HG02973 (cell line): Measurements from ENCODE around the gene TXN2.
"Not testable (repeated sequence)": the region's sequence is repeated elsewhere in the genome, so short reads cannot be mapped to it uniquely, and the experiment has no call there.

Experiments
- ATAC-seq: cut with Tn5 transposase; IDR thresholded peaks from one replicate; pipeline ENCODE4 v1.9.1; 2021; ENCODE audit warnings: moderate library complexity; ENCODE audit not compliant: unreplicated experiment

Gene TXN2

GRCh38 chr22:36456464-36456845 is 25.0 kb downstream of the TXN2 start:
- ATAC-seq, result no peak

GRCh38 chr22:36455571-36456463 is 25.6 kb downstream of the TXN2 start:
- ATAC-seq, result no peak

GRCh38 chr22:36454916-36455570 is 26.4 kb downstream of the TXN2 start:
- ATAC-seq, result peak; percentile 37

GRCh38 chr22:36453855-36454378 is 27.5 kb downstream of the TXN2 start:
- ATAC-seq, result no peak

GRCh38 chr22:36452978-36453607 is 28.3 kb downstream of the TXN2 start:
- ATAC-seq, result not testable (repeated sequence)

GRCh38 chr22:36452250-36452977 is 29.0 kb downstream of the TXN2 start:
- no peak for ATAC-seq

- not testable (repeated sequence) for ATAC-seq
Measured at GRCh38 chr22:36450923-36451322, 30.5 kb downstream of the TXN2 start.

GRCh38 chr22:36449596-36450175 is 31.8 kb downstream of the TXN2 start:
- ATAC-seq, result no peak

- ATAC-seq, result no peak
Measured at GRCh38 chr22:36447632-36448031, 33.8 kb downstream of the TXN2 start.

GRCh38 chr22:36445158-36445668 is 36.2 kb downstream of the TXN2 start:
- ATAC-seq, result no peak

- ATAC-seq, result no peak
Measured at GRCh38 chr22:36443198-36443770, 38.2 kb downstream of the TXN2 start.

- ATAC-seq, result no peak
Measured at GRCh38 chr22:36442506-36443197, 38.8 kb downstream of the TXN2 start.

- ATAC-seq, result no peak
Measured at GRCh38 chr22:36440429-36441002, 40.9 kb downstream of the TXN2 start.

- no peak for ATAC-seq
Measured at GRCh38 chr22:36439481-36440271, 41.8 kb downstream of the TXN2 start.

- peak; percentile 53 for ATAC-seq
Measured at GRCh38 chr22:36435516-36436415, 45.7 kb downstream of the TXN2 start.

- ATAC-seq, result no peak
Measured at GRCh38 chr22:36433318-36434231, 47.9 kb downstream of the TXN2 start.
